ENCODE results near the gene AKNA. TPM values are rescaled to one million over a fixed set of nuclear protein-coding genes. Genes with fewer than 3 reads are reported as not detected.
A peak's percentile ranks its signal among the peaks of the same experiment; 100 is the strongest.

The AKNA gene
- total and polyA plus RNA-seq, 2 donors from 2014 or later, result 6.1 to 52.1 TPM

DNA sequence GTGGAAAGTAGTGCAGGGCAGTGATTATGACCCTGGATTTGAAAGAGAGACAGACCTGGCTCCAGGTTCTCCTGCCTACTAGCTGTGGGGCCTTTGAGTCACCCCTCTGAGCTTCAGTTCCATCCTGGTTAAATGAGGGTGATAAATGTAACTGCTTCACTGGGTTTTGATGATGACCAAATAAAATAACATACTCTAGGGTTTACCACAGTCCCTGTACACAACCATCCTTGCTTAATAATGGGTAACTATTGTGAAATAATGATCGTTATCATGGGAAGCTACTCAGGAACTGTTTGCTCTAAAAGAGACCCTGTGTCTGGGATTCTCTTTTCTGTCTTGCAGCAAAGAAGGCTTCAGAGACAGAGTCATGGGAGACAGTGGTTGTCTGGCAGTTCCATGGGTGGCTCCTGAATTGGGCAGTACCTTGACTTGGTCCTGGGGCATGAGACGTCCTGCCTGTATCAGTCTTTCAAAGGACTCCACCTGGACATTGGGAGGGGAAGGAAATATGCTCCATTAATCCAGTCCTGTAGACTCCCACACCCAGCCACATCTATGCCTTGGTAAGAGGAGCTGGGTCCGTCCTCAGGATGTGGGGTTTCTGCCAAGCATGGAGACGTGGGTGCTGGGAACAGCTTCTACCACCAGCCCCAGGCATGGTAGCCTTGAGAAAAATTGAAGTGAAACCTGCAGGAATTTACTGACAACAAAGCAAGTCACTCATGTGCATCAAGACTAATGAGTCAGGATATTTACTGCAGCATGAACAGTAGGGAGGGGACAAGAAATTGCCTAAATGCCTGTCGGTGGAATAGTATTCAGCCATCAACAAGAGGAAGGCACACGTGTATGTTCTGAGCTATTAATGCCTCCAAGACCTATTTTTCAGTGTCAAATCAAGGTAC lies 23.4 kb downstream of the AKNA start:
- Histone ChIP-seq H3K27ac (ENCODE audit: low read depth in 2 of 2, low read length in 2 of 2) (no peak overlapping the region), H3K9ac (ENCODE audit: low read length in 3 of 3) (no peak overlapping the region), H3K4me1 (ENCODE audit: control insufficient read depth in 2 of 3, insufficient read depth in 2 of 3, low read depth in 1 of 3, low read length in 3 of 3) (no peaks in the 10 kb centered on the region), H3K27me3 (ENCODE audit: control insufficient read depth, insufficient read depth, low read length) (no peaks in the 10 kb centered on the region), H3K36me3 (ENCODE audit: control insufficient read depth in 2 of 3, insufficient read depth in 3 of 3, low read length in 3 of 3) (peaks cover 7 to 40% (median 17%) of the 10 kb centered on the region in 3 donors), H3K4me3 (ENCODE audit: low read length in 3 of 3) (no peak overlapping the region), H3K9me3 (ENCODE audit: control insufficient read depth in 2 of 3, insufficient read depth in 1 of 3, low read length in 3 of 3) (no peaks in the 10 kb centered on the region)
- FAIRE-seq (no peak), DNase-seq (peak in 3 of 5 donors; percentile 21 to 74 (median 37))
- intact Hi-C loops (cut with DNase I), result no loop called here
- TF ChIP-seq, protein P1, sequence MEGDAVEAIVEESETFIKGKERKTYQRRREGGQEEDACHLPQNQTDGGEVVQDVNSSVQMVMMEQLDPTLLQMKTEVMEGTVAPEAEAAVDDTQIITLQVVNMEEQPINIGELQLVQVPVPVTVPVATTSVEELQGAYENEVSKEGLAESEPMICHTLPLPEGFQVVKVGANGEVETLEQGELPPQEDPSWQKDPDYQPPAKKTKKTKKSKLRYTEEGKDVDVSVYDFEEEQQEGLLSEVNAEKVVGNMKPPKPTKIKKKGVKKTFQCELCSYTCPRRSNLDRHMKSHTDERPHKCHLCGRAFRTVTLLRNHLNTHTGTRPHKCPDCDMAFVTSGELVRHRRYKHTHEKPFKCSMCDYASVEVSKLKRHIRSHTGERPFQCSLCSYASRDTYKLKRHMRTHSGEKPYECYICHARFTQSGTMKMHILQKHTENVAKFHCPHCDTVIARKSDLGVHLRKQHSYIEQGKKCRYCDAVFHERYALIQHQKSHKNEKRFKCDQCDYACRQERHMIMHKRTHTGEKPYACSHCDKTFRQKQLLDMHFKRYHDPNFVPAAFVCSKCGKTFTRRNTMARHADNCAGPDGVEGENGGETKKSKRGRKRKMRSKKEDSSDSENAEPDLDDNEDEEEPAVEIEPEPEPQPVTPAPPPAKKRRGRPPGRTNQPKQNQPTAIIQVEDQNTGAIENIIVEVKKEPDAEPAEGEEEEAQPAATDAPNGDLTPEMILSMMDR (IDR thresholded peaks at IDR 0.05; ENCODE audit: borderline replicate concordance, extremely low read depth, insufficient read depth), result no peak

DNA sequence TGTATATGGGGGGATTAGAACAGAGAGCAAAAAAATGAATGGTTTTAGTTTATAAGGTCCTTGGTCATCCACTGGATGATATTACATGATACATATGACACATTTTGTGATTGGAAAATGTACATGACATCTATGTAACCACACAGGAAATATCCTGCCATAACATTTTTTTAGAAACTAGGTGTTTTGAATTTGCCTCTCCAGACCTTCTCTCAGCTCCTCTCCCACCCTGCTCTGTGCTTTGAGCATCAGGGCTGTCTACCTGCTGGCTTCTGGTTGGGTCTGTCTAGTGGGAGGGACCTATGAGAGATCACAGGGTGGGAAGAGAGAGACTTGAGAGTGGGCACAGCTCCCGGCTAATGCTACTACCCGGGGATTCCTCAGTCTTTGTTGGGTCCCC lies 24.4 kb downstream of the AKNA start:
- TF ChIP-seq, protein P1 (IDR thresholded peaks at IDR 0.05; ENCODE audit: borderline replicate concordance, extremely low read depth, insufficient read depth), result no peak
- no peak for FAIRE-seq
- DNase-seq, result peak in 1 of 5 donors; percentile 25
- H3K27ac ChIP-seq (ENCODE audit: low read depth in 2 of 2, low read length in 2 of 2), result no peak overlapping the region
- no peaks in the 10 kb centered on the region for H3K27me3 ChIP-seq (ENCODE audit: control insufficient read depth, insufficient read depth, low read length)
- peaks cover 7 to 43% (median 21%) of the 10 kb centered on the region in 3 donors for H3K36me3 ChIP-seq (ENCODE audit: control insufficient read depth in 2 of 3, insufficient read depth in 3 of 3, low read length in 3 of 3)
- intact Hi-C loops (cut with DNase I), result no loop called here
- H3K9ac ChIP-seq (ENCODE audit: low read length in 3 of 3), result no peak overlapping the region
- H3K4me1 ChIP-seq (ENCODE audit: control insufficient read depth in 2 of 3, insufficient read depth in 2 of 3, low read depth in 1 of 3, low read length in 3 of 3), result no peaks in the 10 kb centered on the region
- no peaks in the 10 kb centered on the region for H3K9me3 ChIP-seq (ENCODE audit: control insufficient read depth in 2 of 3, insufficient read depth in 1 of 3, low read length in 3 of 3)
- no peak overlapping the region for H3K4me3 ChIP-seq (ENCODE audit: low read length in 3 of 3)

DNA sequence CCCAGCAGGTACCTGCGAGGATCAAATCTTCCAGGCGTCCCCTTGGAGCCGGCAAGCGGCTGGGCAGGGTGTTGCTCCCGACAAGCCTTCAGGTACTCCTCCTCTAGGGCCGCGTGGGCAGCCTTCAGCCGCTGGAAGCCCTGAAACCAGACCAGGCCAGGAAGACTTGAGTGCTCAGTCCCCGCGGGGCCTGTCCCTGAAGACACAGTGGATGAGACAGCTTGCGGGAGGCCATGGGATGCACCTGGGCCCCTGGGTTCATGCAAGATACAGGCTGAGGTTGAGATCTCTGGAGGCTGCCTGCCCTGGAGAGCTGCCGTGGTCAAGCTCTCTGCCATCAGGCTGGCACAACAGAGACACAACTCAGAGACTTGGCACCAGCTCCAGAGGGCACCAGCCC lies 25.4 kb downstream of the AKNA start:
- H3K9ac ChIP-seq (ENCODE audit: low read length in 3 of 3), result no peak overlapping the region
- H3K27me3 ChIP-seq (ENCODE audit: control insufficient read depth, insufficient read depth, low read length), result no peaks in the 10 kb centered on the region
- no peak overlapping the region for H3K27ac ChIP-seq (ENCODE audit: low read depth in 2 of 2, low read length in 2 of 2)
- no peaks in the 10 kb centered on the region for H3K4me1 ChIP-seq (ENCODE audit: control insufficient read depth in 2 of 3, insufficient read depth in 2 of 3, low read depth in 1 of 3, low read length in 3 of 3)
- TF ChIP-seq, protein P1 (IDR thresholded peaks at IDR 0.05; ENCODE audit: borderline replicate concordance, extremely low read depth, insufficient read depth), result no peak
- H3K9me3 ChIP-seq (ENCODE audit: control insufficient read depth in 2 of 3, insufficient read depth in 1 of 3, low read length in 3 of 3), result no peaks in the 10 kb centered on the region
- no peak overlapping the region for H3K4me3 ChIP-seq (ENCODE audit: low read length in 3 of 3)
- intact Hi-C loops (cut with DNase I), result no loop called here
- H3K36me3 ChIP-seq (ENCODE audit: control insufficient read depth in 2 of 3, insufficient read depth in 3 of 3, low read length in 3 of 3), result peaks cover 7 to 43% (median 22%) of the 10 kb centered on the region in 3 donors
- DNase-seq (peak in 1 of 5 donors; percentile 51), FAIRE-seq (no peak)

Measured in kidney (tissue), 14 donors.